ENCODE results near the gene E2F7. TPM values are rescaled to one million over a fixed set of nuclear protein-coding genes. Genes with fewer than 3 reads are reported as not detected.

The E2F7 gene
- total and polyA plus RNA-seq, 2 donors (not counting 3 experiments of a cell fraction or from before 2014, with no cell fraction given) = 4.7 to 19.8 TPM

- H2AFZ ChIP-seq (ENCODE audit: low read depth, low read length) = no peak overlapping the region
- intact Hi-C loops (cut with micrococcal nuclease) (no loop called here), dilution Hi-C loops (cut with MboI; ENCODE audit: extremely low pct_ligation_motif_present, low sequenced_read_pairs) (no loop called here)
- no peak overlapping the region for H3K4me2 ChIP-seq (ENCODE audit: insufficient read depth, low read length)
- no peak overlapping the region for H3K4me3 ChIP-seq (replicated peaks in 1 of 3; ENCODE audit: insufficient read depth in 1 of 3, low read depth in 1 of 3, low read length in 3 of 3)
- H3K4me1 ChIP-seq (ENCODE audit: control insufficient read depth, extremely low read depth, insufficient read depth, low read length) = no peaks in the 10 kb centered on the region
- H3K27me3 ChIP-seq (ENCODE audit: control insufficient read depth in 2 of 2, insufficient read depth in 2 of 2, low read length in 2 of 2) = peaks cover 0 to 30% of the 10 kb centered on the region in 2 experiments
- TF ChIP-seq POLR2AphosphoS5 (IDR thresholded peaks at IDR 0.05; ENCODE audit: insufficient read depth, low read depth, low read length) (no peak), JUN (IDR thresholded peaks at IDR 0.05; ENCODE audit: borderline replicate concordance, insufficient read depth, insufficient read length, low read depth) (no peak), FOS (IDR thresholded peaks at IDR 0.05; ENCODE audit: borderline replicate concordance, insufficient read depth, low read length) (no peak), POLR2A (IDR thresholded peaks at IDR 0.05; ENCODE audit: low read depth, low read length) (no peak), CTCF (IDR thresholded peaks at IDR 0.05; ENCODE audit: extremely low read depth in 1 of 2, insufficient read depth in 1 of 2, low read depth in 1 of 2, low read length in 2 of 2) (no peak), EZH2 (IDR thresholded peaks at IDR 0.05; ENCODE audit: borderline replicate concordance, low read depth, low read length, severe bottlenecking) (no peak), GATA2 (IDR thresholded peaks at IDR 0.05; ENCODE audit: insufficient read depth, insufficient read length, low read depth, low read length) (no peak), MYC (IDR thresholded peaks at IDR 0.05; ENCODE audit: low read depth, low read length) (no peak)
- TF ChIP-seq, protein P1, sequence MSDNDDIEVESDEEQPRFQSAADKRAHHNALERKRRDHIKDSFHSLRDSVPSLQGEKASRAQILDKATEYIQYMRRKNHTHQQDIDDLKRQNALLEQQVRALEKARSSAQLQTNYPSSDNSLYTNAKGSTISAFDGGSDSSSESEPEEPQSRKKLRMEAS (IDR thresholded peaks at IDR 0.05; ENCODE audit: insufficient read depth, insufficient read length) = no peak
- H3K9ac ChIP-seq (replicated peaks; ENCODE audit: extremely low read depth, insufficient read depth, low read length) = no peak overlapping the region
- H3K9me1 ChIP-seq (replicated peaks; ENCODE audit: control insufficient read depth, extremely low read depth, insufficient read depth, low read length) = no peaks in the 10 kb centered on the region
- H3K36me3 ChIP-seq (ENCODE audit: control insufficient read depth in 2 of 2, extremely low read depth in 1 of 2, insufficient read depth in 2 of 2, low read length in 2 of 2) = no peaks in the 10 kb centered on the region
- no peaks in the 10 kb centered on the region for H3K9me3 ChIP-seq (replicated peaks; ENCODE audit: control insufficient read depth, insufficient read depth, low read length)
- BruUV-seq (replicated peaks) = no TSS peak
- H4K20me1 ChIP-seq (replicated peaks; ENCODE audit: control insufficient read depth, extremely low read depth, insufficient read depth, low read length) = no peaks in the 10 kb centered on the region
- H3K79me2 ChIP-seq (ENCODE audit: control insufficient read depth, insufficient read depth, low read length) = no peaks in the 10 kb centered on the region
- DNase-seq (ENCODE audit: low read depth, low spot score) (no peak), FAIRE-seq (no peak)
- ChIA-PET POLR2A (no interaction called here), CTCF (interaction anchor here (5.7 kb wide), 1 partner anchor 8 kb away, joined by 38 read pairs; no protein-coding TSS in a partner anchor)
- H3K27ac ChIP-seq (ENCODE audit: insufficient read depth, low read depth, low read length) = no peak overlapping the region
Observed at GRCh38 chr12:77002382-77002781, 63.0 kb downstream of the E2F7 start.
